Measurements from ENCODE around the gene CFAP410.

GRCh38 chr21:44317241-44317782, 21.9 kb downstream of the CFAP410 start:
- TF ChIP-seq CTCF (IDR thresholded peaks at IDR 0.05) (no peak), EP300 (IDR thresholded peaks at IDR 0.05) (no peak)
